Ishikawa (cell line): ENCODE data around the gene TAF4.

ENCODE experiments used
- CEBPB ChIP-seq: IDR thresholded peaks from 2 replicates; pipeline ENCODE4 v1.6.1; 2012
- RAD21 ChIP-seq: IDR thresholded peaks from 2 replicates; pipeline ENCODE4 v1.6.1; 2012; ENCODE audit warnings: low read depth
- TF ChIP-seq, protein P1 (sequence below): IDR thresholded peaks from 2 replicates; pipeline ENCODE4 v1.6.1; 2012; ENCODE audit warnings: low read depth, mild to moderate bottlenecking

DNA sequence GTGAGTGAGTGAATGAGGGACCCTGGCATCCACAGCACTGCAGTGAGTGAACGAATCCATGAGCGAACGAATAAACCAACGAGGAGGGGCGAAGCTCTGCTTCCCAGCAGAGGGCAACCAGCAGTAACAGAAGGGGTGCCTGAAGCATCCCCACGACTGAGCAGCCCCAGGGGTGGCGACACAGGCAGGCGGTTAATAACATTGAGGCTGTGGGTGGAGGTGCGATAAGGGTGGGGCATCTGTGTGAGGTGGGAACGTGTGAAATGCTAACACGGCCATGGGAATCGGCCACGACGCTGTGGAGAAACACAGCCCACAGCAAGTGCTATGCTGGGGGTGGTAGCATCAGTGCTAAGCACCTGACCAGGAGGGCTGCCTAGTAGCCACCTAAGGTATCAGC is 75.9 kb downstream of the TAF4 start:
- TF ChIP-seq, protein P1, sequence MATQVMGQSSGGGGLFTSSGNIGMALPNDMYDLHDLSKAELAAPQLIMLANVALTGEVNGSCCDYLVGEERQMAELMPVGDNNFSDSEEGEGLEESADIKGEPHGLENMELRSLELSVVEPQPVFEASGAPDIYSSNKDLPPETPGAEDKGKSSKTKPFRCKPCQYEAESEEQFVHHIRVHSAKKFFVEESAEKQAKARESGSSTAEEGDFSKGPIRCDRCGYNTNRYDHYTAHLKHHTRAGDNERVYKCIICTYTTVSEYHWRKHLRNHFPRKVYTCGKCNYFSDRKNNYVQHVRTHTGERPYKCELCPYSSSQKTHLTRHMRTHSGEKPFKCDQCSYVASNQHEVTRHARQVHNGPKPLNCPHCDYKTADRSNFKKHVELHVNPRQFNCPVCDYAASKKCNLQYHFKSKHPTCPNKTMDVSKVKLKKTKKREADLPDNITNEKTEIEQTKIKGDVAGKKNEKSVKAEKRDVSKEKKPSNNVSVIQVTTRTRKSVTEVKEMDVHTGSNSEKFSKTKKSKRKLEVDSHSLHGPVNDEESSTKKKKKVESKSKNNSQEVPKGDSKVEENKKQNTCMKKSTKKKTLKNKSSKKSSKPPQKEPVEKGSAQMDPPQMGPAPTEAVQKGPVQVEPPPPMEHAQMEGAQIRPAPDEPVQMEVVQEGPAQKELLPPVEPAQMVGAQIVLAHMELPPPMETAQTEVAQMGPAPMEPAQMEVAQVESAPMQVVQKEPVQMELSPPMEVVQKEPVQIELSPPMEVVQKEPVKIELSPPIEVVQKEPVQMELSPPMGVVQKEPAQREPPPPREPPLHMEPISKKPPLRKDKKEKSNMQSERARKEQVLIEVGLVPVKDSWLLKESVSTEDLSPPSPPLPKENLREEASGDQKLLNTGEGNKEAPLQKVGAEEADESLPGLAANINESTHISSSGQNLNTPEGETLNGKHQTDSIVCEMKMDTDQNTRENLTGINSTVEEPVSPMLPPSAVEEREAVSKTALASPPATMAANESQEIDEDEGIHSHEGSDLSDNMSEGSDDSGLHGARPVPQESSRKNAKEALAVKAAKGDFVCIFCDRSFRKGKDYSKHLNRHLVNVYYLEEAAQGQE, result no peak
- TF ChIP-seq RAD21 (no peak), CEBPB (no peak)
